KOPT-K1 (cell line): ENCODE data around the gene MEAF6.

Experiments used
- H3K27ac ChIP-seq: fragments of 200-600 bp; sonication (generic); 2 replicates; pipeline ENCODE4 v1.5.1; 2016; ENCODE audit warnings: antibody characterized with exemption, mild to moderate bottlenecking, low read depth, low read length; ENCODE audit not compliant: poor library complexity, severe bottlenecking
- H3K36me3 ChIP-seq: fragments of 200-600 bp; sonication (generic); 2 replicates; pipeline ENCODE4 v1.5.1; 2017; ENCODE audit warnings: antibody characterized with exemption, mild to moderate bottlenecking, low read length, moderate library complexity; ENCODE audit not compliant: insufficient read depth
- H3K9me3 ChIP-seq: fragments of 200-600 bp; sonication (generic); 2 replicates; pipeline ENCODE4 v1.5.1; 2017; ENCODE audit warnings: antibody characterized with exemption, low read length, mild to moderate bottlenecking; ENCODE audit not compliant: insufficient read depth, poor library complexity, severe bottlenecking

Gene MEAF6

DNA sequence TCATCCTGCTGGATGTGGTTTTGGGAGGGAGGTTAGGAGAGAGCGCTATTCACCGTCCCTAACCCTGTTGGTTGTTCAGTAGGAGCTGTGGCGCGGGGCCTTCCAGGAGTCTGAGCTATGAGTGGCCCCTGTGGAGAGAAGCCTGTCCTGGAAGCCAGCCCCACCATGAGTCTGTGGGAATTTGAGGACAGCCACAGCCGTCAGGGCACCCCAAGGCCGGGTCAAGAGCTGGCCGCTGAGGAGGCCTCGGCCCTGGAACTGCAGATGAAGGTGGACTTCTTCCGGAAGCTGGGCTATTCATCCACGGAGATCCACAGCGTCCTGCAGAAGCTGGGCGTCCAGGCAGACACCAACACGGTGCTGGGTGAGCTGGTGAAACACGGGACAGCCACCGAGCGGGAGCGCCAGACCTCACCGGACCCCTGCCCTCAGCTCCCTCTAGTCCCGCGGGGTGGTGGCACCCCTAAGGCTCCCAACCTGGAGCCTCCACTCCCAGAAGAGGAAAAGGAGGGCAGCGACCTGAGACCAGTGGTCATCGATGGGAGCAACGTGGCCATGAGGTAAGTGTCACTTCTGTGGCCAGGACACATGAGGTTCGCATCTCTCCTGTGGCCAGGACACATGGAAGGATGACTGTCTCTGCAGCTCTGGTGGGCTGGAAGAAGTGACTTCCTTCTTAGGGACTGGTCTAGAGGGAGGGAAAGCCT lies 39.0 kb downstream of the MEAF6 start:
- H3K27ac ChIP-seq = peak overlapping the region; percentile 72
- peaks cover 32% of the 10 kb centered on the region for H3K36me3 ChIP-seq
- H3K9me3 ChIP-seq = no peaks in the 10 kb centered on the region

DNA sequence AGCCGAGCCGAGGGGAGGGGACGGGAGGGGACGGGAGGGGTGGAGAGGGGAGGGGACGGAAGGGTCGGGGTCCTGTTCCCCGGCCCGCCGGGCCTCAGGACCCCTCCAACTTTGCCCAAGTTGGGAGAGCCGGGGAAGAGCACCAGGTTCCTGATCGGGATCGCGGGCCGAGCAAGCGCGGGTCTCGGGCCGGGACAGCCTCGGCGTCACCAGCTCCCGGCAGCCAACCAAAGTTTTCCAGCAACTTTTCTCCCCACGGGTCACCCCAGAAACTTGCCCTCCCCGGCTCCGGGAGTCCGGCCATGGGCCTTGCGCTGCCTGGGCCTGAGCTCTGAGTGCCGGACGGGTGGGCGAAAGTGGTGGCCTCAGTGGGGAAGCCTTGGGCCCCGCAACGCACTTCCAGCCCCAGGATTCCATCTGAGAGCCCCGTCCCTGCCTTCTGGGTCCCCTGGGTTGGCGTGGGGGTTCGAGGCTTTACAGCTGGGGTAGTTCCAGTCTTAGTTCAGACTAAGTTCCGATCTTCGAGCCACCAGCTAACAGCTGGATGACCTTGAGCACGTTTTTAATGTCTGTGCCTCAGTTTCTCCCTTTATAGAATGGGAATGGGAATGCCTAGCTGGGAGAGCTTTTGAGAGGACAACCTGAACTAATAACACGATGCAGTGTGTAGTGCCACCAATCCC lies 39.7 kb downstream of the MEAF6 start:
- H3K36me3 ChIP-seq = peaks cover 25% of the 10 kb centered on the region
- H3K9me3 ChIP-seq = no peaks in the 10 kb centered on the region
- H3K27ac ChIP-seq = peak overlapping the region; percentile 72

- Histone ChIP-seq H3K27ac (peak within 1 kb of the TSS; percentile 72), H3K36me3 (peaks cover 23% of the 10 kb centered on the region), H3K9me3 (no peaks in the 10 kb centered on the region)
Observed at GRCh38 chr1:37474046-37474696, 40.4 kb downstream of the MEAF6 start, which contains the start of gene ZC3H12A. Gene ZC3H12A, plus strand, starts transcription at chr1:37474580. Its CDS starts 917 bp downstream, at chr1:37475497.

- Histone ChIP-seq H3K27ac (peak overlapping the region; percentile 72), H3K9me3 (no peaks in the 10 kb centered on the region), H3K36me3 (peaks cover 21% of the 10 kb centered on the region)
Observed at GRCh38 chr1:37473431-37474045, 41.0 kb downstream of the MEAF6 start.

DNA sequence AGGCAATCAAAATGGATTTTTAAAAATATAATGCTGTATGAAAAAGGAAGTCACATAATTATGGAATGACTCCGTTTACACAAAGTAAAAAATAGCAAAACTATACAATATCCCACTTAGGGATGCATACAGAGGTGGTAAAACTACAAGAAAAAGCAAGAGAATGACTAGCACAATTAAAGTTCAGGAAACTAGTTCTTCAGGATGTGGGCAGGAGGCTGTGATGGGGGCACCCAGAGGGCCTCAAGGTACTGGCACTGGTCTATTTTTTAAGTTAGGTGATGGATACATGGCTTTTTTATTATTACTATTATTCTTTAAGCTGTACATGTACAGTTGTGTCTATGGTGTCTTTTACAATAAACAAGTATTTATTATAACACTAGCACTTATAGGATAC lies 41.6 kb downstream of the MEAF6 start:
- Histone ChIP-seq H3K36me3 (peaks cover 16% of the 10 kb centered on the region), H3K27ac (peak overlapping the region; percentile 72), H3K9me3 (no peaks in the 10 kb centered on the region)

GRCh38 chr1:37472281-37472680 lies 42.3 kb downstream of the MEAF6 start:
- Histone ChIP-seq H3K36me3 (peaks cover 11% of the 10 kb centered on the region), H3K27ac (peak overlapping the region; percentile 4), H3K9me3 (no peaks in the 10 kb centered on the region)

- H3K27ac ChIP-seq = no peak overlapping the region
- no peaks in the 10 kb centered on the region for H3K9me3 ChIP-seq
- H3K36me3 ChIP-seq = peaks cover 10% of the 10 kb centered on the region; the same call in 1 of the 2 replicates
Observed at GRCh38 chr1:37471345-37472231, 43.0 kb downstream of the MEAF6 start.

DNA sequence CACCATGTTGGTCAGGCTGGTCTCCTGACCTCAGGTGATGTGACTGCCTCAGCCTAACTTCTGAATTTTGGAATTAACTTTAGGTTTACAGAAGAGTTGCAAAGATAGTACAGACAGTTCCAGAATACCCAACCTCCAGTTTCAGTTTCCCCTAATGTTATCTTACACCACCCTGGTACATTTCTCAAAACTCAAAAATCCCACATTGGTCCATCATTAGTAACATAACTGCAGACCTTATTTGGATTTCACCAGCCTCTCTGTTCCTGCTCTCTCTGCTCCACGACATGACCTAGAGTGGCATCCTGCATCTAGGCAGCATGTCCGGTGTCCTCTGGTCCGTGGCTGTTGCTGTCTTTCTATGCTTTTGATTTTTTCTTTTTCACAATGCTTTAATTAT lies 45.2 kb downstream of the MEAF6 start:
- Histone ChIP-seq H3K27ac (no peak overlapping the region), H3K36me3 (no peaks in the 10 kb centered on the region), H3K9me3 (no peaks in the 10 kb centered on the region)

DNA sequence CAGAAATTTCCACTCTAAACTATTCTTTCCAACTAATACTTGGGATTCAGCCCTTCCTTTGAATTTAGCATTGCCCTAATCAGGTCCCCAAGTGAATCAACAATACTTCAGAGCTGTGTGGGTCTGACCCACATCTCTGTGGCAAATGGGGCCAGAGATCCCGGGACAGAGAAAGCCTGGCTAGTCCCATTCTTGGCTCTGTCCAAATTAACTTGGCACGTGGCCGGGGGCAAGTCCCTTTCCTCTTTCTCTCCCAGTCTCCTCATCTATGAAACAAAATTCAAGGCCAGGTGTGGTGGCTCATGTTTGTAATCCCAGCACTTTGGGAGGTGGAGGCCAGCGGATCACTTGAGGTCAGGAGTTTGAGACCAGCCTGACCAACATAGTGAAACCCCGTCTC lies 46.5 kb downstream of the MEAF6 start:
- no peaks in the 10 kb centered on the region for H3K9me3 ChIP-seq

GRCh38 chr1:37465593-37466517 lies 48.7 kb downstream of the MEAF6 start:
- no peak overlapping the region for H3K27ac ChIP-seq
- no peaks in the 10 kb centered on the region for H3K9me3 ChIP-seq
- H3K36me3 ChIP-seq = no peaks in the 10 kb centered on the region

More for the DNA sequence above, 46.5 kb downstream of the MEAF6 start:
- H3K36me3 ChIP-seq = no peaks in the 10 kb centered on the region
- H3K27ac ChIP-seq = no peak overlapping the region

GRCh38 chr1:37464443-37464842 lies 50.1 kb downstream of the MEAF6 start:
- Histone ChIP-seq H3K9me3 (no peaks in the 10 kb centered on the region), H3K27ac (no peak overlapping the region), H3K36me3 (no peaks in the 10 kb centered on the region)

DNA sequence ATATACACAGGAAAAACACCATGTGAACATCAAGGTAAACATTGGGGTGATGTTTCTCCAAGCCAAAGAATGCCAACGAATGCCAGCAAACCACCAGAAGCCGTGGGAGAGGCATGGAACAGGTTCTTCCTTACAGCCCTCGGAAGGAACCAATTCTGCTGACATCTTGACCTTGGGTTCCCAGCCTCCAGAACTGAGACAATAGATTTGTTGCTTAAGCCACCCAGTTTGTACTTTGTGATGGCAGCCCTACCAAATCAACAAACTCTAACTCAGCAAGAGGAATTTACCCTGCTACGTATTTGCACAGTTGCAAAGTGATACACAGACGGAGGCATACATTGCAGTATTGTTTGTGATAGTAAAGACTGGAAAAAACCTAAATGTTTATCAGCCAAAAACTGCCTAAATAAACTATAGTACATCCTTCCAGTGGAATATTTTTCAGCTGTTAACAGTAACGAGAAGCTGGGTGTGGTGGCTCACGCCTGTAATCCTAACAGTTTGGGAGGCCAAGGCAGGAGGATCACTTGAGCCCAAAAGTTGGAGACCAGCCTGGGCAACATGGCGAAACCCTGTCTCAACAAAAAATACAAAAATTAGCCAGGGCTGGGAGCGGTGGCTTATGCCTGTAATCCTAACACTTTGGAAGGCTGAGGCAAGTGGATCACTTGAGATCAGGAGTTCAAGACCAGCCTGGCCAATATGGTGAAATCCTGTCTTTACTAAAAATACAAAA lies 52.7 kb downstream of the MEAF6 start:
- Histone ChIP-seq H3K27ac (no peak overlapping the region), H3K36me3 (no peaks in the 10 kb centered on the region), H3K9me3 (no peaks in the 10 kb centered on the region)

DNA sequence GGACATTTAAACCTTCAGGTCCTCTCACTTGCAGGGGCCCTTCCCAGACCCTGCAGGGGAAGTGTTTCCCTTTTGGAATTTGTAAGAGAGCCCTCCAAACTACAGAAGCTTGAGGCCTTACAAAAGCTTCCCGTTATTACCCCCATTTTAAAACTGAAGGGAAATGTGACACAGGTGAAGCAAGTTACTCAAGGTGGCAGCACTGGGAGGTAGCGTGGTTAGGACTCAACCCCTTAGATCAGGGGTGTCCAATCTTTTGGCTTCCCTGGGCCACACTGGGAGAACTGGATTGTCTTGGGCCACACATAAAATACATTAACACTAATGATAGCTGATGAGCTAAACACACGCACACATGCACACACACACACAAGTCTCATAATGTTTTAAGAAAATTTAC lies 56.0 kb downstream of the MEAF6 start:
- Histone ChIP-seq H3K9me3 (no peaks in the 10 kb centered on the region), H3K36me3 (no peaks in the 10 kb centered on the region), H3K27ac (no peak overlapping the region)
